ENCODE measurements around the gene GRIP2. TPM values are rescaled to one million over a fixed set of nuclear protein-coding genes. Genes with fewer than 3 reads are reported as not detected.

GRIP2 gene
- total RNA-seq, 3 donors from 2014 or later (not counting 1 experiment from before 2014, with no cell fraction given), result not detected

DNA sequence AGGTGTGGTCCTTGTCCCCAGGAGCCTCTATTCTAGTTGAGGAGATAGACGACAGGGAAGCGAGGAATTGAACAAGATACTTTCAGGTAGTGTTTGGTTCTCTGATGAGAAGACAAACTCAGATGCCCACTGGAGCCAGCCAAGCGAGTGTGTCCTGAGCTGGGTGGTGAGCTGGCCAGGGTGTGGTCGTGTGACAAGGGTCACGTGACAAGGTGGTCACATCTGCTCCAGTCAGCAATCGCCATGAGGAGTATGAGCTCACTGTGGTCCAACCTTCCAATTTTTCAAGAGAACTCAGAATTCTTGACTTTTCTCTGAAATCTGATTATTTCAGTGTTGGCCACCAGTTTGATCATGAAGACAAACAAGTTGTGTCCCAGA is 98.2 kb downstream of the GRIP2 start:
- H3K4me1 Mint-ChIP-seq, result peaks cover 47 to 60% of the 10 kb centered on the region in 2 donors
- H3K27ac ChIP-seq (ENCODE audit: low read length), result no peak overlapping the region
- no peaks in the 10 kb centered on the region for H3K27me3 ChIP-seq (ENCODE audit: control insufficient read depth, insufficient read depth, low read length)
- H3K9me3 Mint-ChIP-seq, result no peaks in the 10 kb centered on the region
- peak overlapping the region in 1 of 2 donors; percentile 74 for H3K27ac Mint-ChIP-seq
- no peaks in the 10 kb centered on the region for H3K9me3 ChIP-seq (ENCODE audit: control insufficient read depth, insufficient read depth, low read length)
- DNase-seq (no peak), ATAC-seq (no peak)
- intact Hi-C loops (cut with micrococcal nuclease), result no loop called here
- H3K4me3 Mint-ChIP-seq, result no peak overlapping the region
- H3K36me3 ChIP-seq (ENCODE audit: control insufficient read depth, insufficient read depth, low read length), result peaks cover 16% of the 10 kb centered on the region
- 88% methylated on average over 6 of the region's 6 CpGs for WGBS (ENCODE audit: insufficient coverage)
- H3K4me3 ChIP-seq (ENCODE audit: low read length), result no peak overlapping the region
- no peak for TF ChIP-seq CTCF (IDR thresholded peaks at IDR 0.05)
- H3K4me1 ChIP-seq (ENCODE audit: control insufficient read depth, insufficient read depth, low read length), result peaks cover 26% of the 10 kb centered on the region
- H3K27me3 Mint-ChIP-seq (ENCODE audit: low read depth in 2 of 2), result no peaks in the 10 kb centered on the region
- peaks cover 9% of the 10 kb centered on the region for H3K36me3 Mint-ChIP-seq

DNA sequence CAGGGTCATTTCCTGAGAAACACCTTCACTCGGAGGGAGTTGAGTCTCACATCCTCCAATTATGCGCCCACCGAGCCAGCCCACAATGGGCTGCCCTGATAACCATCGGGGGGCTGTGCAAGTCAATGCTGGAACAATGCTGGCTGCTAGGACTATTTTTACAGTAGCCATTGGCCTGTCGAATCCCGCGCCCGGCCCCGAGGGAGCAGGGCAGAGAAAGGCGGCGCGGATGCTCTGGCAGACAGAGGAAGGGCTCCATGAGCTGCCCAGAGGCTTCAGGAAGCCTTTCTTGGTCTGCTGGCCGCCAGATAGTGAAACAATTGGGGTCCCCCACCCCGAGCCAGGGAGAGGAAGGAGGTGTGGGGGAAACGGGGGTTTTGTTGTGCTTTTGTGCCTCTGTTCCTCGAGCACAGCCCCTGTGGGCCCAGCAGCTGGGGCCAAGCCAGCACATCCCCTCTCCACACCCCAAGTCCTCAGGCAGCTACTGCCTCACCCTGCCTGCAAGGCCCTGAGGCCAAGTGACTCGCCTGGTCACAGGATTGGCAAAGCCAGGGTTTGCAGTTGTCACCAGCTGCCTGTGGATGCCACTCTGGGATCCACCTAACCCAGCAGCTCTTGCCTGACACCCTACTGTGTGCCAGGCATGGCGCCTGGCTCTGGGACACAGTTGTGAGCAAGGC is 98.8 kb downstream of the GRIP2 start:
- DNase-seq (no peak), ATAC-seq (no peak)
- no peaks in the 10 kb centered on the region for H3K9me3 ChIP-seq (ENCODE audit: control insufficient read depth, insufficient read depth, low read length)
- Mint-ChIP-seq H3K9me3 (no peaks in the 10 kb centered on the region), H3K36me3 (peaks cover 9% of the 10 kb centered on the region), H3K27ac (peak overlapping the region in 1 of 2 donors; percentile 74), H3K4me1 (peaks cover 52 to 66% of the 10 kb centered on the region in 2 donors), H3K4me3 (no peak overlapping the region), H3K27me3 (ENCODE audit: low read depth in 2 of 2) (no peaks in the 10 kb centered on the region)
- no peak for TF ChIP-seq CTCF (IDR thresholded peaks at IDR 0.05)
- peaks cover 10% of the 10 kb centered on the region for H3K36me3 ChIP-seq (ENCODE audit: control insufficient read depth, insufficient read depth, low read length)
- intact Hi-C loops (cut with micrococcal nuclease), result no loop called here
- no peak overlapping the region for H3K27ac ChIP-seq (ENCODE audit: low read length)
- 76% methylated on average over 16 of the region's 18 CpGs for WGBS (ENCODE audit: insufficient coverage)
- H3K4me3 ChIP-seq (ENCODE audit: low read length), result no peak overlapping the region
- H3K27me3 ChIP-seq (ENCODE audit: control insufficient read depth, insufficient read depth, low read length), result no peaks in the 10 kb centered on the region
- peaks cover 32% of the 10 kb centered on the region for H3K4me1 ChIP-seq (ENCODE audit: control insufficient read depth, insufficient read depth, low read length)

- DNase-seq (no peak), ATAC-seq (no peak)
- H3K27ac ChIP-seq (ENCODE audit: low read length), result no peak overlapping the region
- no peaks in the 10 kb centered on the region for H3K27me3 ChIP-seq (ENCODE audit: control insufficient read depth, insufficient read depth, low read length)
- H3K9me3 Mint-ChIP-seq, result no peaks in the 10 kb centered on the region
- H3K36me3 ChIP-seq (ENCODE audit: control insufficient read depth, insufficient read depth, low read length), result peaks cover 4% of the 10 kb centered on the region
- H3K4me3 ChIP-seq (ENCODE audit: low read length), result no peak overlapping the region
- intact Hi-C loops (cut with micrococcal nuclease), result no loop called here
- H3K27ac Mint-ChIP-seq, result peak overlapping the region in 1 of 2 donors; percentile 74
- H3K9me3 ChIP-seq (ENCODE audit: control insufficient read depth, insufficient read depth, low read length), result no peaks in the 10 kb centered on the region
- H3K27me3 Mint-ChIP-seq (ENCODE audit: low read depth in 2 of 2), result no peaks in the 10 kb centered on the region
- WGBS (ENCODE audit: insufficient coverage), result 87% methylated on average over 9 of the region's 11 CpGs
- TF ChIP-seq CTCF (IDR thresholded peaks at IDR 0.05), result no peak
- peaks cover 37% of the 10 kb centered on the region for H3K4me1 ChIP-seq (ENCODE audit: control insufficient read depth, insufficient read depth, low read length)
- peaks cover 3% of the 10 kb centered on the region for H3K36me3 Mint-ChIP-seq
- H3K4me3 Mint-ChIP-seq, result no peak overlapping the region
- peaks cover 52 to 61% of the 10 kb centered on the region in 2 donors for H3K4me1 Mint-ChIP-seq
Measured at GRCh38 chr3:14440531-14441239, 99.5 kb downstream of the GRIP2 start.

Measured in natural killer cell (primary cell).